GM21515 (cell line): ENCODE results near the gene CDHR1.
A peak's percentile ranks its signal among the peaks of the same experiment; 100 is the strongest.

ENCODE experiments used
- ATAC-seq: cut with Tn5 transposase; IDR thresholded peaks from one replicate; pipeline ENCODE4 v1.9.1; 2021; ENCODE audit not compliant: unreplicated experiment

CDHR1 gene

GRCh38 chr10:84225427-84226173 is 31.3 kb downstream of the CDHR1 start, which contains the start of gene LRIT2:
TSS of gene LRIT2 (minus strand) at chr10:84225544. CDS start at chr10:84225520, 24 bp downstream.
- no peak for ATAC-seq

- no peak for ATAC-seq
Observed at GRCh38 chr10:84226616-84227015, 32.3 kb downstream of the CDHR1 start.

GRCh38 chr10:84227810-84228209 is 33.5 kb downstream of the CDHR1 start:
- no peak for ATAC-seq

- no peak for ATAC-seq
Observed at GRCh38 chr10:84230359-84230758, 36.0 kb downstream of the CDHR1 start.

GRCh38 chr10:84232376-84232775 is 38.0 kb downstream of the CDHR1 start:
- no peak for ATAC-seq

GRCh38 chr10:84233940-84234339 is 39.6 kb downstream of the CDHR1 start:
- no peak for ATAC-seq

GRCh38 chr10:84234479-84234878 is 40.1 kb downstream of the CDHR1 start:
- no peak for ATAC-seq

- ATAC-seq = no peak
Observed at GRCh38 chr10:84235096-84235495, 40.8 kb downstream of the CDHR1 start.

GRCh38 chr10:84236807-84237198 is 42.5 kb downstream of the CDHR1 start:
- ATAC-seq = no peak

- no peak for ATAC-seq
Observed at GRCh38 chr10:84237199-84238051, 43.1 kb downstream of the CDHR1 start.

GRCh38 chr10:84238909-84239308 is 44.6 kb downstream of the CDHR1 start:
- ATAC-seq = no peak

- ATAC-seq = no peak
Observed at GRCh38 chr10:84241185-84241790, 47.0 kb downstream of the CDHR1 start, which contains the start of gene LRIT1. TSS of gene LRIT1 (minus strand) at chr10:84241546. CDS start at chr10:84241439, 107 bp downstream.

GRCh38 chr10:84243759-84244158 is 49.4 kb downstream of the CDHR1 start:
- ATAC-seq = no peak

- ATAC-seq = no peak
Observed at GRCh38 chr10:84244651-84245270, 50.4 kb downstream of the CDHR1 start, which contains the start of gene RGR. TSS of gene RGR (plus strand) at chr10:84245053. CDS start at chr10:84245091, 38 bp downstream.

- no peak for ATAC-seq
Observed at GRCh38 chr10:84247496-84247895, 53.2 kb downstream of the CDHR1 start.

GRCh38 chr10:84248794-84249193 is 54.5 kb downstream of the CDHR1 start:
- ATAC-seq = no peak

GRCh38 chr10:84254552-84255478 is 60.5 kb downstream of the CDHR1 start:
- ATAC-seq = no peak

- peak; percentile 74 for ATAC-seq
Observed at GRCh38 chr10:84256510-84257342, 62.4 kb downstream of the CDHR1 start.
